SK-N-MC (cell line): Measurements from ENCODE around the gene MMS19.
"Not testable (repeated sequence)": the region's sequence is repeated elsewhere in the genome, so short reads cannot be mapped to it uniquely, and the experiment has no call there.

Experiments
- EZH2 ChIP-seq: fragments of 200-600 bp; sonication (generic); IDR thresholded peaks from one replicate; pipeline ENCODE4 v1.6.1; 2017; ENCODE audit warnings: antibody characterized with exemption
- FOXP2 ChIP-seq: optimal IDR thresholded peaks from 2 replicates; pipeline ENCODE3; 2011; ENCODE audit warnings: mild to moderate bottlenecking, moderate library complexity; ENCODE audit not compliant: insufficient read depth; ENCODE audit errors: extremely low read length, control extremely low read depth
- POLR2AphosphoS5 ChIP-seq: IDR thresholded peaks from 2 replicates; pipeline ENCODE4 v1.6.1; 2012; ENCODE audit warnings: mild to moderate bottlenecking, low read depth, low read length, borderline replicate concordance

- not testable (repeated sequence) for TF ChIP-seq POLR2AphosphoS5, EZH2, FOXP2
These were observed 29.4 kb downstream of the MMS19 start for GRCh38 chr10:97468781-97469180.
